ENCODE data around the gene NFASC. TPM values are rescaled to one million over a fixed set of nuclear protein-coding genes. Genes with fewer than 3 reads are reported as not detected.

NFASC gene
- total and polyA plus RNA-seq, 4 donors: 0.23 to 5.4 (median 1.9) TPM

DNA sequence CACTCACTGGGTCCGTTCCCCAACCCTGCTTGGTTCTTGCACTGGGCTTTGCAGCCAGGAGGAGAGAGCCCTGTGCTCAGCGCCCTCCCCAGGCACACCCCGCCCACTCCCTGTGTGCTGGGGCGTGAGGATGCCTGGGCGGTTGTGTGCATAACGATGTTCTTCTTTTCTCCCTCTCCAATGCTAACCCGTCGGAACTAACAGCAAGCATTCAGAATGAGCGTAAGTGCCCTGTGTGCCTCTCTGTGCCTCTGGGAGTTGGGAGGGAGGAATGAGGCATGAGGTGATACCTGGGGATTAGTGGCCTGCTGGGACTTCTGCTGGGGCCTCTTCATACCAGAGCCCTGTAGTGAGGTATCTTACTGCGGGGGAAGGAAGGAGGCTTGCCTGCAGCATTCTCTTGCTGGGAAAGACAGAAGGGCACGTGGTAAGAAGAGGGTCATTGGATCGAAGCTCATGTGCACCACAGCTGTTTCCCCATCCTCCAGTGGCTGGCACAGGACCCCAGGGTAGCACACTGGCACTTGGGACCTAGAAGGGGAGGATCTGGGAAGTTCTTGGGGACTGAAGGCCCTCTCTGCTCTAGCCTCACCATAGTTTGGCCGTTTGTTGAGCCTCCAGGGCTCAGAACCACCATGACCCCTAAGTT is 79.8 kb downstream of the NFASC start:
- 62% methylated on average over 13 of the region's 13 CpGs for WGBS
- TF ChIP-seq RAD21 (IDR thresholded peaks at IDR 0.05): no peak
- no peak for TF ChIP-seq TAF1 (conservative IDR thresholded peaks at IDR 0.05)
- TF ChIP-seq GABPA (IDR thresholded peaks at IDR 0.05 in 1 of 2, conservative IDR thresholded peaks at IDR 0.05 in 1 of 2): no peak
- TF ChIP-seq EGR1 (IDR thresholded peaks at IDR 0.05; ENCODE audit: low read depth in 2 of 2): no peak
- no peak for TF ChIP-seq HNF4A (conservative IDR thresholded peaks at IDR 0.05)
- no peak for TF ChIP-seq FOXA1 (IDR thresholded peaks at IDR 0.05)
- no peak for TF ChIP-seq RXRA (IDR thresholded peaks at IDR 0.05)
- TF ChIP-seq JUND (IDR thresholded peaks at IDR 0.05): no peak
- TF ChIP-seq SP1 (IDR thresholded peaks at IDR 0.05): no peak
- no peak for TF ChIP-seq YY1 (IDR thresholded peaks at IDR 0.05)
- TF ChIP-seq CTCF (IDR thresholded peaks at IDR 0.05; ENCODE audit: low read depth, low read length, missing input control): no peak
- H3K27ac ChIP-seq (ENCODE audit: low read depth in 1 of 2, low read length in 2 of 2): no peak overlapping the region
- H3K27me3 ChIP-seq (ENCODE audit: control insufficient read depth in 4 of 4, insufficient read depth in 4 of 4, low read length in 3 of 4): no peaks in the 10 kb centered on the region
- no peaks in the 10 kb centered on the region for H3K9me3 ChIP-seq (ENCODE audit: control insufficient read depth in 4 of 4, low read length in 3 of 4)
- DNase-seq (ENCODE audit: low spot score): no peak
- H3K9ac ChIP-seq (ENCODE audit: low read depth in 1 of 2, low read length in 2 of 2): no peak overlapping the region
- H3K36me3 ChIP-seq (ENCODE audit: control insufficient read depth in 4 of 4, insufficient read depth in 3 of 4, low read depth in 1 of 4, low read length in 3 of 4): peaks cover 0 to 2% (median 0%) of the 10 kb centered on the region in 4 donors
- H3K4me1 ChIP-seq (ENCODE audit: control insufficient read depth in 4 of 4, insufficient read depth in 4 of 4, low read length in 3 of 4): no peaks in the 10 kb centered on the region
- no peak overlapping the region for H3K4me3 ChIP-seq (ENCODE audit: low read depth in 1 of 3, low read length in 3 of 3)

- no peaks in the 10 kb centered on the region for H3K27me3 ChIP-seq (ENCODE audit: control insufficient read depth in 4 of 4, insufficient read depth in 4 of 4, low read length in 3 of 4)
- 69% methylated on average over 11 of the region's 11 CpGs for WGBS
- H3K27ac ChIP-seq (ENCODE audit: low read depth in 1 of 2, low read length in 2 of 2): no peak overlapping the region
- no peaks in the 10 kb centered on the region for H3K4me1 ChIP-seq (ENCODE audit: control insufficient read depth in 4 of 4, insufficient read depth in 4 of 4, low read length in 3 of 4)
- TF ChIP-seq HNF4A (conservative IDR thresholded peaks at IDR 0.05) (no peak), JUND (IDR thresholded peaks at IDR 0.05) (no peak), NR2F2 (IDR thresholded peaks at IDR 0.05) (no peak), SP1 (IDR thresholded peaks at IDR 0.05) (no peak), HNF4G (IDR thresholded peaks at IDR 0.05) (no peak), YY1 (IDR thresholded peaks at IDR 0.05) (no peak), RAD21 (IDR thresholded peaks at IDR 0.05) (no peak), TAF1 (conservative IDR thresholded peaks at IDR 0.05) (no peak), GABPA (IDR thresholded peaks at IDR 0.05 in 1 of 2, conservative IDR thresholded peaks at IDR 0.05 in 1 of 2) (no peak), REST (IDR thresholded peaks at IDR 0.05) (no peak), RXRA (IDR thresholded peaks at IDR 0.05) (no peak), FOXA2 (IDR thresholded peaks at IDR 0.05) (no peak), CTCF (IDR thresholded peaks at IDR 0.05; ENCODE audit: low read depth, low read length, missing input control) (no peak), FOXA1 (IDR thresholded peaks at IDR 0.05) (no peak), EGR1 (IDR thresholded peaks at IDR 0.05; ENCODE audit: low read depth in 2 of 2) (no peak)
- TF ChIP-seq, protein P1, sequence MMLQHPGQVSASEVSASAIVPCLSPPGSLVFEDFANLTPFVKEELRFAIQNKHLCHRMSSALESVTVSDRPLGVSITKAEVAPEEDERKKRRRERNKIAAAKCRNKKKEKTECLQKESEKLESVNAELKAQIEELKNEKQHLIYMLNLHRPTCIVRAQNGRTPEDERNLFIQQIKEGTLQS (IDR thresholded peaks at IDR 0.05): no peak
- TF ChIP-seq, protein P2, sequence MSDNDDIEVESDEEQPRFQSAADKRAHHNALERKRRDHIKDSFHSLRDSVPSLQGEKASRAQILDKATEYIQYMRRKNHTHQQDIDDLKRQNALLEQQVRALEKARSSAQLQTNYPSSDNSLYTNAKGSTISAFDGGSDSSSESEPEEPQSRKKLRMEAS (IDR thresholded peaks at IDR 0.05): no peak
- TF ChIP-seq, protein P3, sequence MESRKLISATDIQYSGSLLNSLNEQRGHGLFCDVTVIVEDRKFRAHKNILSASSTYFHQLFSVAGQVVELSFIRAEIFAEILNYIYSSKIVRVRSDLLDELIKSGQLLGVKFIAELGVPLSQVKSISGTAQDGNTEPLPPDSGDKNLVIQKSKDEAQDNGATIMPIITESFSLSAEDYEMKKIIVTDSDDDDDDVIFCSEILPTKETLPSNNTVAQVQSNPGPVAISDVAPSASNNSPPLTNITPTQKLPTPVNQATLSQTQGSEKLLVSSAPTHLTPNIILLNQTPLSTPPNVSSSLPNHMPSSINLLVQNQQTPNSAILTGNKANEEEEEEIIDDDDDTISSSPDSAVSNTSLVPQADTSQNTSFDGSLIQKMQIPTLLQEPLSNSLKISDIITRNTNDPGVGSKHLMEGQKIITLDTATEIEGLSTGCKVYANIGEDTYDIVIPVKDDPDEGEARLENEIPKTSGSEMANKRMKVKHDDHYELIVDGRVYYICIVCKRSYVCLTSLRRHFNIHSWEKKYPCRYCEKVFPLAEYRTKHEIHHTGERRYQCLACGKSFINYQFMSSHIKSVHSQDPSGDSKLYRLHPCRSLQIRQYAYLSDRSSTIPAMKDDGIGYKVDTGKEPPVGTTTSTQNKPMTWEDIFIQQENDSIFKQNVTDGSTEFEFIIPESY (IDR thresholded peaks at IDR 0.05): no peak
- no peaks in the 10 kb centered on the region for H3K9me3 ChIP-seq (ENCODE audit: control insufficient read depth in 4 of 4, low read length in 3 of 4)
- no peak overlapping the region for H3K4me3 ChIP-seq (ENCODE audit: low read depth in 1 of 3, low read length in 3 of 3)
- no peak for DNase-seq (ENCODE audit: low spot score)
- no peak overlapping the region for H3K9ac ChIP-seq (ENCODE audit: low read depth in 1 of 2, low read length in 2 of 2)
- no peaks in the 10 kb centered on the region for H3K36me3 ChIP-seq (ENCODE audit: control insufficient read depth in 4 of 4, insufficient read depth in 3 of 4, low read depth in 1 of 4, low read length in 3 of 4)
Observed at GRCh38 chr1:204958317-204959307, 88.0 kb downstream of the NFASC start.
